Suprapubic skin (tissue), 4 donors: ENCODE data around the gene BNC2. TPM values are rescaled to one million over a fixed set of nuclear protein-coding genes. Genes with fewer than 3 reads are reported as not detected.

Source experiments
- DNase-seq, 2 donors: peaks; one replicate each; pipeline ENCODE4 v3.0.0-alpha.2; 2019; ENCODE audit warnings: low spot score in 2 of 2
- H3K27ac ChIP-seq: fragments of 200-600 bp; sonication (generic); one replicate; pipeline ENCODE4 v1.5.1; 2019
- H3K27me3 ChIP-seq: fragments of 200-600 bp; sonication (generic); one replicate; pipeline ENCODE4 v1.5.1; 2019
- H3K36me3 ChIP-seq: fragments of 200-600 bp; sonication (generic); one replicate; pipeline ENCODE4 v1.5.1; 2019
- H3K4me1 ChIP-seq: fragments of 200-600 bp; sonication (generic); one replicate; pipeline ENCODE4 v1.5.1; 2019
- H3K4me3 ChIP-seq: fragments of 200-600 bp; sonication (generic); one replicate; pipeline ENCODE4 v1.5.1; 2019; ENCODE audit warnings: mild to moderate bottlenecking
- H3K9me3 ChIP-seq: fragments of 200-600 bp; sonication (generic); one replicate; pipeline ENCODE4 v1.5.1; 2019
- CTCF ChIP-seq, 2 donors: fragments of 200-600 bp in 1 of 2; fragments of 450-650 bp in 1 of 2; sonication (generic) in 1 of 2; IDR thresholded peaks; one replicate each; pipeline ENCODE4 v1.5.1; 2016 to 2019; ENCODE audit warnings: antibody characterized with exemption in 2 of 2, mild to moderate bottlenecking in 1 of 2, moderate library complexity in 1 of 2
- EP300 ChIP-seq: sonication (generic); formaldehyde crosslinking; IDR thresholded peaks from one replicate; pipeline ENCODE4 v1.6.1; 2017; ENCODE audit warnings: antibody characterized with exemption
- POLR2A ChIP-seq, 2 donors: fragments of 450-650 bp; IDR thresholded peaks; one replicate each; pipeline ENCODE4 v1.6.1; 2017; ENCODE audit warnings: antibody characterized with exemption in 2 of 2, mild to moderate bottlenecking in 2 of 2, moderate library complexity in 2 of 2
- POLR2AphosphoS5 ChIP-seq, 3 donors: sonication (generic); formaldehyde crosslinking; IDR thresholded peaks; one replicate each; pipeline ENCODE4 v1.6.1; 2017; ENCODE audit warnings: antibody characterized with exemption in 3 of 3
- WGBS: methylation state at CpG from one replicate; pipeline ENCODE4 v1.1.5; 2018; 5-methylcytosine and 5-hydroxymethylcytosine counted together
- total RNA-seq, 4 donors: library from RNA; depleted of rRNA; stranded (reverse); fragments of >200 nt; gene quantifications; one replicate each; pipeline ENCODE4 v1.1.0, GENCODE V29; 2016

BNC2 gene
- total RNA-seq, 4 donors from 2014 or later = 6.5 to 12.3 (median 8.9) TPM

- Histone ChIP-seq H3K27me3 (no peaks in the 10 kb centered on the region), H3K9me3 (no peaks in the 10 kb centered on the region), H3K4me3 (no peak overlapping the region), H3K36me3 (no peaks in the 10 kb centered on the region), H3K4me1 (no peaks in the 10 kb centered on the region), H3K27ac (no peak overlapping the region)
- DNase-seq = no peak
- no peak for TF ChIP-seq CTCF (IDR thresholded peaks at IDR 0.05)
- TF ChIP-seq EP300 = no peak
- TF ChIP-seq POLR2AphosphoS5 (IDR thresholded peaks at IDR 0.05) = no peak
- TF ChIP-seq POLR2A (IDR thresholded peaks at IDR 0.05) = no peak
- 90% methylated on average over 10 of the region's 10 CpGs for WGBS
These were observed 421.3 kb downstream of the BNC2 start for GRCh38 chr9:16449076-16449730.

GRCh38 chr9:16447946-16448345 is 422.5 kb downstream of the BNC2 start:
- H3K27ac ChIP-seq = no peak overlapping the region
- no peak for DNase-seq
- 89% methylated on average over 3 of the region's 3 CpGs for WGBS

GRCh38 chr9:16446636-16447035 is 423.8 kb downstream of the BNC2 start:
- DNase-seq = no peak
- no peaks in the 10 kb centered on the region for H3K27me3 ChIP-seq
- TF ChIP-seq POLR2AphosphoS5 (IDR thresholded peaks at IDR 0.05) = no peak
- no peak for TF ChIP-seq EP300
- no peak for TF ChIP-seq CTCF (IDR thresholded peaks at IDR 0.05)
- no peak for TF ChIP-seq POLR2A (IDR thresholded peaks at IDR 0.05)
- H3K4me1 ChIP-seq = peaks cover 8% of the 10 kb centered on the region
- H3K4me3 ChIP-seq = no peak overlapping the region
- WGBS = 80% methylated on average over 2 of the region's 2 CpGs
- H3K36me3 ChIP-seq = no peaks in the 10 kb centered on the region
- no peaks in the 10 kb centered on the region for H3K9me3 ChIP-seq
- H3K27ac ChIP-seq = no peak overlapping the region

More at GRCh38 chr9:16447946-16448345, 422.5 kb downstream of the BNC2 start:
- TF ChIP-seq CTCF (IDR thresholded peaks at IDR 0.05) (no peak), EP300 (no peak), POLR2A (IDR thresholded peaks at IDR 0.05) (no peak), POLR2AphosphoS5 (IDR thresholded peaks at IDR 0.05) (no peak)
- no peaks in the 10 kb centered on the region for H3K4me1 ChIP-seq
- H3K27me3 ChIP-seq = no peaks in the 10 kb centered on the region
- H3K4me3 ChIP-seq = no peak overlapping the region
- no peaks in the 10 kb centered on the region for H3K9me3 ChIP-seq
- no peaks in the 10 kb centered on the region for H3K36me3 ChIP-seq

- DNase-seq = no peak
- Histone ChIP-seq H3K27me3 (no peaks in the 10 kb centered on the region), H3K36me3 (no peaks in the 10 kb centered on the region), H3K9me3 (no peaks in the 10 kb centered on the region), H3K27ac (no peak overlapping the region), H3K4me3 (no peak overlapping the region), H3K4me1 (peaks cover 8% of the 10 kb centered on the region)
- TF ChIP-seq CTCF (IDR thresholded peaks at IDR 0.05) = no peak
- no peak for TF ChIP-seq POLR2A (IDR thresholded peaks at IDR 0.05)
- TF ChIP-seq EP300 = no peak
- TF ChIP-seq POLR2AphosphoS5 (IDR thresholded peaks at IDR 0.05) = no peak
- 69% methylated on average over 7 of the region's 7 CpGs for WGBS
These were observed 425.1 kb downstream of the BNC2 start for GRCh38 chr9:16445141-16445920.

- WGBS = 59% methylated on average over 8 of the region's 8 CpGs
- Histone ChIP-seq H3K9me3 (no peaks in the 10 kb centered on the region), H3K27me3 (no peaks in the 10 kb centered on the region), H3K4me1 (peaks cover 8% of the 10 kb centered on the region), H3K36me3 (no peaks in the 10 kb centered on the region), H3K27ac (no peak overlapping the region), H3K4me3 (no peak overlapping the region)
- no peak for TF ChIP-seq POLR2AphosphoS5 (IDR thresholded peaks at IDR 0.05)
- no peak for TF ChIP-seq EP300
- TF ChIP-seq POLR2A (IDR thresholded peaks at IDR 0.05) = no peak
- no peak for TF ChIP-seq CTCF (IDR thresholded peaks at IDR 0.05)
- no peak for DNase-seq
These were observed 427.8 kb downstream of the BNC2 start for GRCh38 chr9:16442622-16443021.
